Left lobe of liver (tissue), 2 donors: ENCODE measurements around the gene MYH7. TPM values are rescaled to one million over a fixed set of nuclear protein-coding genes. Genes with fewer than 3 reads are reported as not detected.

Source experiments
- ATAC-seq: fragments of 200-7000 bp; cut with Tn5 transposase; one replicate; pipeline ENCODE4 v1.9.1; 2020; ENCODE audit warnings: mild to moderate bottlenecking, moderate library complexity
- DNase-seq: peaks from one replicate; pipeline ENCODE4 v3.0.0-alpha.2; 2020; ENCODE audit warnings: low spot score
- total RNA-seq: library from RNA; stranded (reverse); gene quantifications from one replicate; pipeline ENCODE4 v1.2.1, GENCODE V29; 2021
- donor health status: DM: no; HTN: no; CAD: no; lungs with moderate emphysema.
- donor health status: DM: no; HTN: yes; CAD: no.

Gene MYH7
- total RNA-seq, 1 donor from 2014 or later = not detected

DNA sequence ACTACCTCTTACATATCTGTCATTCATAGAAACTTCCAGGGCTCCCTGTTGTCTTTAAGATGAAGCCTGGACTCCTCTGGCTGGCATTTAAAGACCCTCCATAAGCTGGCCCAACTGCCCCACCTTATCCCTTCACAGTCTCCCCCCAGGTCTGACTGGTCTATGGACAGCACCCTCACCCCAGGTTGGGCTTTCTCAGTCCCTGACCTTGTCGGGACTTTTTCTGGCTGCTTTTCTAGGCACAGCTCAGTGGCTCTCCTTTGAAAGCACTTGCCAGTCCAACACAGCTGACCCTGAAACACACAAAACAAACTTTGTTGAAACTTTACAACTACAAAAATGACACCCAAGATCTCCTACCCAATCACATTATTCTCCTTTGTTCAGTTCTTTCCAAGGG lies 13.9 kb upstream of the MYH7 start:
- DNase-seq (no peak), ATAC-seq (no peak)

DNA sequence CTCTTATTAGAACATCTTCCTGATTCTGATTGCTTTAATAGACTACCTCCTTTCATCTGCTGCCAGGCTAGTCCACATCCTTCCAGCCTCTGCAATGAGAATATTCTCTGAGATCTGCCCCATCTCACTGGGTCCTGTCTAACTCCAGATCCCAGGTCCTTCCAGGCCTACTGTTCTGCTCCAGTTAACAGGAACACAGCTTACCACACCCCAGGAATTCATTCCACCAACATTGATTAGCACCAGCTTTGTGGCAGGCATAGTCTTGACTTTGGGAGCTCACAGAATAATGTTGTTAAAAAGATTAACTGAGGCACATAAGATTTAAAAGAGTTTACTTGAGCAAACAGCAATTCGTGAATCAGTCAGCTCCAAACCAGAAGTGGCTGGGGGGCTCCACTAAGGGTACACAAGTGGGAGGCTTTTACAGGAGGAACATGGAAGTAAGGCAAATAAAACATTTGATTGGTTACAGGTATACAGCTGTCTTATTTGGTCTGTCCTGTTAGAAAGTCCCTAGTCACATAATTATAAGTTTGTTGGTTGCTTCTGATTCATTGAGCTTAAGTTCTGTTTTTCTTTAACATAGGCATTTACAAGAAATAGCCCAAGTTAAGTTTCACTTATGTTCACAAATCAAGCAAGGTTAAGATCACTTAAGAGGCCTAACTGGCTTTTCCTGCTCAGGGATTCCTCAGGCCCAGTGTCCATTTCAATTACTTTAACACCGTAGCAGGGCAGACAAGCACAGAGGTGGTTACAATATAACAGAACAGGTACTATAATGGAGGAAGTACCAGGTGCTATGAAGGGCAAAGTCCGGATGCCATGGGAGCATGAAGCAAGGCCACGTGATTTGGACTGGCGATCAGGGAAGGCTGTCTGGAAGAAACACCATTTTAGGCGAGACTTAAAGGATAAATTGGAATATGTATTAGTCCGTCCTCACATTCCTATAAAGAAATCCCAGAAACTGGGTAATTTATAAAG lies 12.2 kb upstream of the MYH7 start:
- peak; percentile 23 for DNase-seq
- no peak for ATAC-seq

DNA sequence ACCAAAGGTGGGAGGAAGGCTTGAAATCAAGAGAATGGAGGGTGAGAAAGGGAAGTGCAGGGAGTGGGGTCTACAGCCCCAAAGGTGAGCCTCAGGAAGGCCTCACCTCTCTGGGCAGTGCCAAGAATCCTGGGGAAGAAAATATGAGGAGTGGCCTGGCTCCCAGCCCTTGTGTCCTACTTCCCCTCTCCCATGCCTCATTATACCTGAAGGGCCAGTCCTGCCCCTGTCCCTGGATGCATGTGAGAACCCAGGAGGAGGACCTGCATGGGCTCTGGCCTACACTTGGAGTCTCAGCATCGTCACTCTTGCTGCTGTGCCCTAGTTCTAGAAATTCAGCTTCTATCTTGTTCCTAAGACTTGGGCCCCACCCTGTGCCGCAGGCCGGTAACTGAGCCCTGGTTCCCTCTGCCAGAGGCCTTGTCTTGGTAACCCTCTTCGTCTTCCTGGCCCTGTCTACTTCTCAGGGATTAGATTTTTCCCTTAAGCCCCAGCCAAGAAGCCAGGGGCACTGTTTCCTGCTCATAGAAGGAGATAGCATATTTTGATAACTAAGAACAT lies 10.9 kb upstream of the MYH7 start:
- ATAC-seq (no peak), DNase-seq (peak; percentile 18)

DNA sequence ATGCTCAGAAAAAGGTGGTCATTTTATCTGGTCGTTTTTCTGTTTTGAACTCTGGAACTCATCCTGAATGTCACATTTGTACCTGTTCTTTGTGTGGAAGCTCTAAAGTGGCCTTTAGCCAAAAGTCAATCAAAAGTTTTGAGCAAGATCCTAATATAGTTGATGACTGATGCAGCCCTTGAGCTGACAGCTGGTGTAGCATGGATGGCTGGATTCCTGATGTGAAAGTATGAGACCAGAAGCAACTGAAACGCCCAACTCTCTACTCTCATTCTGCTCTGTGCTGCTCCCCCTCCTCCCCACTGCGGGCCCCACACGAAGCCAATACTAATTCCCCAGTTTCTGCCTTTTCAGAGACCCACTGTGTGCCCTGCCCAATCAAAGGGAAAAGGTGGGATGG lies 10.3 kb upstream of the MYH7 start:
- DNase-seq (no peak), ATAC-seq (no peak)

DNA sequence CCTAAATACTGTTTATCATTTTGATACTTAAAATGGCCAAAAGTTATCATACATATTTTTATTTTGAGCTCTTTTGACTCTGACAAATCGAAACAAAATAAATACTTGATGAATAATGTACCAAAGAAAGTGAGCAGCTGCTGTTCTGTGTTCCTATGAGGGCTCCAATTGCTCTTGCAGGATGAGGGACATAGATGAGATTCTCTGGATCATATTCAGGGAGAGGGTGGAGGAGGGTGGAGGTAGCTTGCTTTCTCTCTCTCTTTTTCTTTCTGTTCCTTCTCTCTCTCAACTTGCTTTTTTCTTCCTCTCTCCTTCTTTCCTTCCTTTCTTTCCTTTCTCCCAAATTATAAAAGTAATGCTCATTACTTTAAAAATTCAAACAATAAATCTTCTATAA lies 8.9 kb upstream of the MYH7 start:
- DNase-seq (no peak), ATAC-seq (no peak)

DNA sequence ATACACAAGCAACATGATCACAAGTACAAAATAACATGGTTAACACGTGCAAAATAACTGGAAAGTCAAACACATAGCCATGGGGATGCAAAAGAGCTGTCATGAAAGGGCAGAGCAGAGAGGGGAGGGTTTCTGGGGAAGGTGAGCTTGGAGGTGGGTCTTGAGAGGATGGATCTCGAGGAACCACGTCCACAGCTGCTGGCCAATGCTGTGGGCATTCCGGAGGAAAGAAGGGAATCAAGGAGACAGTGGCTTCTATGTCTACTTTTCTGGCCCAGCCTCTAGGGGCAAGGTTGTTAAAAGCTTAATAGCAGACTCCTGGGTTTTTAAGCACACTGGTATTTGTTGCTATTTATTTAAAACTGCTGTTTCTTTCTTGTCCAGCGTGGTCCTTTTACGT lies 8.4 kb upstream of the MYH7 start:
- DNase-seq (no peak), ATAC-seq (no peak)

DNA sequence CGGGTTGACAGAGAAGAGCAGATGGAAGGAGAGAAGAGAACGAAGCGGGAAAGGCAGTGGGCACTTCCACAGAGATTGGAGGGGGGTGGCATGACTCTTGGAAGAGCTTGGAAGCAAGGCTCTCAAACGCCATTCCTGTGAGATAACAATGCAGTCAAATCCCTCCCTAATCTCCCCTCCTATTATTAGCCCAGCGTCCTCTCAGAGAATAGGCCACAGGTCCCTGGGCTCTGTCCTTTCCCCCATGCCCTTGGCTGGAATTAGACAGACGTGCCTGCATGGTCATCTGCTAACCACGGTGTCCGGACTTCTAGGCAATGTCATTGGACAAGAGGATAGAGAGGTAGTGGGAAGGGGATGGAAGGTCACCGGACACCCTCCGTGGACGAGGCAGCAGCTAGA lies 8.0 kb upstream of the MYH7 start:
- peak; percentile 23 for DNase-seq
- ATAC-seq = no peak

DNA sequence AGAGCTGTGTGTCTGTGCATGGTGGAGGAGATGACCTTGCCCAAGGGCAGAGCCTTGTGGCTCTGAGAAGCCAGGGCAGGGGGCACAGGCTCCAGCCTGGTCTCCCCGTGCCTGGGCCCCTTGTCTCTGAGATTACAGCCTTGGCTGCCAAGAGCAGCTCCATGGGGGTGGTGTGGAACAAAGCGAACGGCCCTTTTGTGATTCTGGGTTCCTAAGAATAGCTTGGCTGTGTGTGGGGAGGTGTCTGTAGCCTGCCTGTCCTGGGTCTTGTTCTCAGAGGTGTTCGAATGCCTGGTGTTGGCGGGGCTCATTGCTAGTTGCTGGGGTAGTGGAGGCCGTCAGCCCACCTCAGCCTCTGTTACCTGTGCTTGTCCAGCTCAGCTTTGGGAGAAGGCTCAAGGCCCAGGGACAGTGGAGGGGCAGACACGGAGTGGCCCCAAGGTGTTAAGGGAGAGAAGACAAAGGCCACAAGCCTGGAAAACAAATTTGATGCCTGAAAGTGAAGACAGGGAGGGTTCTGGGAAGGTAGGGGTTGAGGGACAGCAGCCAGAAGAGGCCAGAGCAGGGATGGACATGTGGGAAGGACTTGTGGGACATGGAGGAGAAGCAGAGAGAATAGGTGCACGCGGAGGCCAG lies 7.4 kb upstream of the MYH7 start:
- ATAC-seq (no peak), DNase-seq (no peak)

DNA sequence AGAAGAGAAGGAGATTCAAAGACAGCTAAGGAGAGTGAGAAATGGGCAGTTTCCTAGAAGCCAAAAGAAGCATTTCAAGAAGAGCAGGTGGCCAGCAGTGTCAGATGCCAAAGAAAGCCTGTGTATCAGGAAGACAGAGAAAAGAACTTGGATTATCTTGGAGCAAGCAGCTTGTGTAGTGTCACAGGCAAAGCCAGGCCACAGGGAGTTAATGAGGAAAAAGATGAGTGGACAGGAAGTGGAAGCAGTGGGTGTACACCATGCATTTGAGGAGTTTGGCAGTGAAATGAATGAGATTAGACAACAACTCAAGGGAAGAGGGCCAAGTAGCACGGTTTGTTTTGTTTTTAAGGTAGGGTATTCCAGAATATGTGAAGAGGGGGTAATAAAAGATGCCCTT lies 5.6 kb upstream of the MYH7 start:
- peak; percentile 24 for DNase-seq
- ATAC-seq = no peak

DNA sequence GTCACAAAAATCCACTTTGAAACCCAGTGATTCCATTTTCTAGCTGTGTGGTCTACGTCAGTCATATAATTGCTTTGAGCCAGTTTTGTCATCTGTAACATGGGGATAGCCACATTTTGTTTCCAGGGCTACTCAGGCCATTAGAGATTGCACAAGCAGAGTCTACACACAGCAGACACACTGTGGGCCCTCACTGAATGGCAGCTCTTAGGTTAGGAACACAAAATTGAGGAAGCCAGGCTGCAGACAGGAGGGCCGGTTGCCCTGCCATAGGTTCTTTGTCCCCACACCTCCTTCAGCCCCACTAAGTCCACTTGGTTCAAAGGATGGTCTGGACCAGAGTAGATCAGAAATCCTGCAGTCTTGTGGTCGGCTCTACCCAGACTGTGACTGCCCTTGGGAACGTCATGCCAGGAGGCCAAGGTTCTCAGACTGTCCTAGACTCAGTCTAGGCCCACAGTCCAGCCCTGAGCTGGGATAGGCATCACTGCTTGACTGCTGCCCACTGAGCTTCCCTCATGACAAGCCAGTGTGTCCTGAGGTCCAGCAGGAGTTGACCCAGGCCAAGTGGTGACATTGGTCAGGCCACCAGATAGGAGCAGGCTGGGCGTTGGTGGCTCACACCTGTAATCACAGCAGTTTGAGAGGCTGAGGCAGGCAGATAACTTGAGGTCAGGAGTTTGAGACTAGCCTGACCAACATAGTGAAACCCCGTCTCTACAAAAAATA lies 3.8 kb upstream of the MYH7 start:
- no peak for ATAC-seq
- DNase-seq = peak; percentile 21

DNA sequence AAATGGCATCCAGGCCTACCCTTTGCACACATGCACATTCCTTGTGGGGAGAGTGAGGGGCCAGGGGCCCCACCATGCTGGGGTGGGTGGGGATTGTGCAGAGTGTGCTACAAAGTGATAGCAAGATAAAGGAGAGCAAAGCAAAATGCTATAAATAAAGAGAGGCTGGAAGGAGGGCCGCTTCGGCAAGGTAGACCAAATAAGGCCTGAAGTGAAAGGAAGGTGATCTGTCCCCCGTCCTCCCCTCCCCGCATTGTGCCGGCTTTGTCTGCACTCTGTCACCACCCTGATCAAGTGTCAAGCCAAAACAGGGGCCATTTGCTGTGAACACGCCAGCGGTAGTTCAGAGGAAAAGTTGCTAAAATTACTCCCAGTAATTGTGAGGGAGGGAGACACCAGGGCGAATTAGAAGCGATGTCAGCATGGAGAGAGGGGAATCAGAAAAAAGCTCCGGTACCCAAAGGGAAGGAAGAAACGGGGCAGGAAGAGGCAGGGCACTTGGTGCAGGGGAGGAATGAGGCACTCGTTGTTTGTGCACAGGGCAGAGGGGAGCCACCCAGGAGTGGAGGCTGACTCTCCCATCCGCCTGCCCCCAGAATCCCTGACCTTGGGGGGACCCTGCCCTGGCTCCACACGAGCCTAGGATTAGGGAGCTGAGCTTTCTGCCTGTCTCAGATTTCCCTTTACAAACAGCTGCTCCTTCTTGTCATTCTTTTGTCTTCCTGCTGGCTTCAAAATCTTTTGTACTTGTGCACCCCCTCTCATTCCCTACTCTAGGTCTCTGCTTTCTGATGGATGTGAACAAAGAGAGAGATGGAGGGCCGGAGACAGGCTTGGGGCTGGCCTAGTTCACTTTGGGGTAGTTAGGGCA lies 2.9 kb upstream of the MYH7 start:
- no peak for ATAC-seq
- DNase-seq = peak; percentile 15

DNA sequence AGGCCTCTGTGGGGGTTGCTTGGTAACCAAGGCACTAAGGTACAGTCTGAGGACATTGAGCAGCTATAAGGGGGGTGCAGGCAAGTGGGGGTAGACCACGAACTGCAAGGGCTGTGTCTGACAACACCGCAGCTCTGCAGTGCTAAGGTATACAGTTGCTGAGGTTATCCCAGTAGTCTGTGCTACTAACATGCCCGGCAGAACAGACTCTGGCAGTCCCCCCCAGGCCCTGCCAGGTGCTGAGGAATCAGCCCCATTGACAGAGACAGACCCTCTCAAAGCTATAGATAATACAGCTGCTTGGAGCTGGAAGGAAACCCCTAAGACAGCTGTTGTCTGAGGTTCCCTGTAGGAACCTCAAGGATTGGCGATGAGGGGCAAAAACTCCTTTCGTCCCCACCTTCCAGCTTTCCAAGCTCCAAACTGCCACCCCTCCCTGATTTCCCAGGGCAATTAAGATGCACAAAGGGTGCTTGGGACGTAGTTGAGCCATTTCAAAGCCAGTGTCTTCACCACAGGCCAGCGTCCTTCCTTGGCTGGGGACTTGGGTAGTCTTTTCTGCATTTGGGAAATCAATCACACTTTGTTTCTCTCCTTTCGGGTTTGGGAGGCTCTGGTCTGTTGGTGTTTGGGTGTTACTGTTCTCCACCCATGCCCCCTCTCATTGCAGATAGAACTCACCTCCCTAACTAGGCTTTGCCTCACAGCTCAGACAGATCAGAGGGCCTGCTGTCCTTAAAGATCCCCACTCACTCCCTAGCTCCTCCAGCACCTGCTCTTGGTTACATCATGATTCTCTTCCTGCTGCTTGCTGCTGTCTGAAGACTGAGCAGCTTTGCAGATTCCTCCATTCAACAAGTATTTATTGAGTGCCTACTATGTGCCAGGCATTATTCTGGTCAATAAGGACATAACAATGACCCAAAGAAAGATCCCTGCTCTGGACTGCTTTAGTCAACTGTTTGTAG lies 2.0 kb upstream of the MYH7 start:
- ATAC-seq = no peak
- DNase-seq = peak; percentile 11

DNA sequence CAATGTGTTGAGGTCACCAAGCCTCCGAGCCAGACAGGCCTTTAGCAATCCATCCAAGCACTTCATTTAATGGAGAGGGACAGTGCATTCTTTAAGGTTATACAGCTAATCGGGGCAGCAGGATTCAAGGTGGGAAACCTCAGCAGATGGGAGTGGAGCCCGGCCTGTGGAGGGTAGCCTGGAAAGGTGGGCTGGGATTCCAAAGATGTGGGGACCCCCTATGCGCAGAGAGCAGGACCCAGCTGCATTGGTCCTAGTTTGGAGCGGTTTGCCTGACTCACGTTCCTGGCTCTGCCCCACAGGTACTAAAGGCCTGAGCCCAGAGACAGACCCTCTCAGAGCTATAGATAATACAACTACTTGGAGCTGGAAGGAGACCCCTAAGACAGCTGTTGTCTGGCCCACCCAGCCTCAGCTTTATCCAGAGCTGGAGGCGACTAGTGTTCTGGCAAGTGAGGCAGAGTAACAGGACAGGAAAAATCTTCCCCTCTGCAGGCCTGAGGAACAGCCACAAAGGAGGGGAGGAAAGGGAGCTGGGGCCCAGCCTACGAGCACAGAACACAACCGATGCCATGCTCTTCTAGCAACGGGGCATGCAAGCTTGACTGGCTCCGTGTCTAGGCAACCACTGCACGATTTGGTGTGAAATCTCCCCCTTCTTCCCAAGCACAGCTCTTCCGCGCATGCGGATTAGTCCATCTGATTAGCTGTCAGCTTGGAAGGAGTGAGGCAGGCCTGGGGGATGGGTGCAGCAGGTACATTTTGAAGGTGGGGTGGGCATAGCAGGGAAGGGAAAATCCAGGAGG lies 1.1 kb upstream of the MYH7 start:
- ATAC-seq (no peak), DNase-seq (peak; percentile 26)

DNA sequence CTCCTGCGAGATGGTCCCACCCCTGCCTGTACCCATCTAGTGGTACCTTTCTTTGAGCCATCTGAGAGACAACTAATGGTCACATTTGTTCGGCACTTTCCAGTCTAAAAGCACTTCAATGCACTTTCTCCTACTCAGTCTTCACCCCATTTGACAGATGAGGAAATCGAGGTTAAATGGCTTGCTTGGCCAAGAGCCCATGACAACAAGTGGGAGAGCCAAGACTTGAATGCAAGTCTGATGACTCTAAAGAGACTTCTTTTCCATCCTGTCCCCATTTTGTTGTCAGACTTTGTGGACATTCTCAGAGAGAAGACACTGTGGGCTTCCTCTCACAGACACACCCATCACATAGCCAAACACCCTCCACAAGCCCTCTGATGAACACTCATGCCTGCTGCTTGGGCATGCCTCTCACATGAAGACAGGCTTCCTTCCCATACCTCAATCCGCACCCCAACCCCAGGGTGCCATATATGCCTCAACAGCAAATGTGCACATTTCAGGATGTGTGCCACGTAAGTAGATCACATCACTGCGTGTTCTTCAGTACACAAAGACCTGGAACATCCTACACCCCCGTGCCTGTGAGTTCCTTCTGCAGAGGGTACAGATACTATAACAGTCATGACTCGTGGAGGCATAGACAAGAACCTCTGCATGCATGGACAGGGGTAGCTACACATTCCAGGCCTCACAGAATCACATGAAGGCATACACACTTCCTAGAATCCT lies 805 bp downstream of the MYH7 start:
- peak; percentile 23 for DNase-seq
- ATAC-seq = no peak

DNA sequence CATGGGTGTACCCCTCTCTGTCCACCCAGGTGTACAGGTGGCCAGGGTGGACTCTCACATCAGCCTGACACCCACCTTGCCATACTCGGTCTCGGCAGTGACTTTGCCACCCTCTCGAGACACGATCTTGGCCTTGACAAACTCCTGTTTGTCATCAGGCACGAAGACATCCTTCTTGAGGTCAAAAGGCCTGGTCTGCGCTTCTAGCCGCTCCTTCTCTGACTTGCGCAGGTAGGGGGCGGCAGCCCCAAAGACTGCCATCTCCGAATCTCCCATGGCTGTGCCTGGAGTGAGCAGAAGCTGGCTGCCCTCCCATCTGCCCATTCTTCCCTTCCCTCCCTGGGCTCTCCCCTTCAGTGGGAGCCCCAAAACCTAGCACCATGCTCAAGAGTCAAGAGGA lies 2.0 kb downstream of the MYH7 start:
- ATAC-seq (no peak), DNase-seq (no peak)

DNA sequence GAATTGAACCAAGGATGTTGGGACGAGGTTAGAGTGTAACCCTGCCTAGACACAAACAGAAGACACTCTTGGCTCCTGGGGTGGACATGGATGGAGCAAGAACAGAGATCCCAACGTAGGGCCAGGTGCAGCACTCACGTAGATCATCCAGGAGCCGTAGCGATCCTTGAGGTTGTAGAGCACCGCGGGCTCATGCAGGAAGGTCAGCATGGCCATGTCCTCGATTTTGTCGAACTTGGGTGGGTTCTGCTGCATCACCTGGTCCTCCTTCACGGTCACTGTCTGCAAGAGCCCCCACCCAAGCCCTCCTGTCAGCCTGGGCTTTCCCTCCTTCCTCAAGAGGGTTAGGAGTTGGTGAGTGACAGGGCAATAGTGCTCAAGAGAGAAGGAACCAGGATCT lies 2.5 kb downstream of the MYH7 start:
- no peak for DNase-seq
- no peak for ATAC-seq

DNA sequence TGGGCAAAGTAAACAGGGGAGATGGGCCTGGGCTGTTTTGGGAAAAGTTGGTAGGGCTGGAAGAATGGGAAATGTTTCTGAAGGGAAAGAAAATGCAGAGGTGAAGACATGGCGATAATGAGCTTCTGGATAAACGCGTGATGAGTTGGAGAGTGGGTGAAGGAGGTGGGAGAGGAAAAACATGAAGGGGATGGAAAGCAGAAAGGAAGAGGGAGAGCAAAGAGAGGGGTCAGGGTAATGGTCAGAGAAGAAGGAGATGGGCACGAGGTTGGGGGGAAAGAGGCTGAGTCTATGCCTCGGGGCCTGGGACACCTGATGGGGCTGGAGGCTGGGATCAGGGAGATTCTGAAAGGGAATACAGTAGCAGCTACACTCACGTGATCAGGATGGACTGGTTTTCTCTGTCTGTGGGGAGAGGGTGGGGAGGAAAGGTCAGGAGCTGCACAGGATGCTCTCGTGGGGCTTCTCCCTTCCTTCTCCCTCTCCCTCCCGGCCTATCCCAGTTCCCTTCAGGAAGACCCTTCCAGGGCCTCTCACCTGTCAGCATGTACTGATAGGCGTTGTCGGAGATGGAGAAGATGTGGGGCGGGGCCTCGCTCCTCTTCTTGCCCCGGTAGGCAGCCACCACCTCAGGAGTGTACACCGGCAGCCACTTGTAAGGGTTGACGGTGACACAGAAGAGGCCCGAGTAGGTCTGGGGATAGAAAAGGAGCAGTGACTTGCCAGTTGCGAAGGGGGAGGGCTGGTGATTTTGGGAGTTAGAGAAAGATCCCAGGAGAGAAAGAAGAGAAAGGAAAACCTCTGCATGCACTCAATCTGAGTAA lies 3.1 kb downstream of the MYH7 start:
- DNase-seq (no peak), ATAC-seq (no peak)
